OCI-LY7 (cell line): ENCODE measurements around the gene KMT2A.

ENCODE experiments used
- EZH2phosphoT487 ChIP-seq: fragments of 200-600 bp; sonication (generic); IDR thresholded peaks from 2 replicates; pipeline ENCODE4 v1.6.1; 2018; ENCODE audit warnings: low read depth, borderline replicate concordance, mild to moderate bottlenecking, mixed run types, antibody characterized with exemption, low read length, moderate library complexity, mixed read lengths
- TF ChIP-seq, protein P1 (sequence below): fragments of 200-600 bp; sonication (generic); conservative IDR thresholded peaks from 2 replicates; pipeline ENCODE4 v1.5.1; 2014; ENCODE audit warnings: mild to moderate bottlenecking, antibody characterized with exemption, low read length, moderate library complexity, mixed read lengths

DNA sequence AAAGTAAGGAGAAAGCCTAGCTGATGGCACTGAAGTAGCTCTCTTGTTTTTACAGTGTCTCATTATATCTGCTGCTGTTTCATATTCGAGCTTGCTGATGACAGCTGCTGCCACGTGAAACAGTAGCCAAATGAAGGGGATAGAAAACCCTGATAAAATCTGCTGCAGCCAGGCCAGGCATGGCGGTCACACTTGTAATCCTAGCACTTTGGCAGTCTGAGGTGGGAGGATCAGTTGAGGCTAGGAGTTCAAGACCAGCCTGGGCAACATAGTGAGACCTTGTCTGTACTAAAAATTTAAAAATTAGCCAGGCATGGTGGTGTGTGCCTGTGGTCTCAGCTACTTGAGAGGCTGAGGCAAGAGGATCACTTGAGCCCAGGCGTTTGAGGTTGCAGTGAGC is 116.0 kb downstream of the KMT2A start:
- TF ChIP-seq, protein P1, sequence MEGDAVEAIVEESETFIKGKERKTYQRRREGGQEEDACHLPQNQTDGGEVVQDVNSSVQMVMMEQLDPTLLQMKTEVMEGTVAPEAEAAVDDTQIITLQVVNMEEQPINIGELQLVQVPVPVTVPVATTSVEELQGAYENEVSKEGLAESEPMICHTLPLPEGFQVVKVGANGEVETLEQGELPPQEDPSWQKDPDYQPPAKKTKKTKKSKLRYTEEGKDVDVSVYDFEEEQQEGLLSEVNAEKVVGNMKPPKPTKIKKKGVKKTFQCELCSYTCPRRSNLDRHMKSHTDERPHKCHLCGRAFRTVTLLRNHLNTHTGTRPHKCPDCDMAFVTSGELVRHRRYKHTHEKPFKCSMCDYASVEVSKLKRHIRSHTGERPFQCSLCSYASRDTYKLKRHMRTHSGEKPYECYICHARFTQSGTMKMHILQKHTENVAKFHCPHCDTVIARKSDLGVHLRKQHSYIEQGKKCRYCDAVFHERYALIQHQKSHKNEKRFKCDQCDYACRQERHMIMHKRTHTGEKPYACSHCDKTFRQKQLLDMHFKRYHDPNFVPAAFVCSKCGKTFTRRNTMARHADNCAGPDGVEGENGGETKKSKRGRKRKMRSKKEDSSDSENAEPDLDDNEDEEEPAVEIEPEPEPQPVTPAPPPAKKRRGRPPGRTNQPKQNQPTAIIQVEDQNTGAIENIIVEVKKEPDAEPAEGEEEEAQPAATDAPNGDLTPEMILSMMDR, result no peak
- no peak for TF ChIP-seq EZH2phosphoT487
